T-cell (primary cell): Measurements from ENCODE around the gene SH2D1B. TPM values are rescaled to one million over a fixed set of nuclear protein-coding genes. Genes with fewer than 3 reads are reported as not detected.

Experiments
- ATAC-seq, 4 experiments: fragments of 200-7000 bp in 3 of 4; fragments of 150-1000 bp in 1 of 4; cut with Tn5 transposase; replicated peaks in 1 of 4; 1 replicate in 3 of 4; 2 replicates in 1 of 4; pipeline ENCODE4 v1.10.0; 2021; ENCODE audit warnings: moderate library complexity in 3 of 4, mild to moderate bottlenecking in 2 of 4, moderate number of reproducible peaks in 1 of 4
- CTCF ChIA-PET, 2 donors: fragments of 300-600 bp; sonication (Branson Sonifier 250); formaldehyde crosslinking; loops; one replicate each; lab custom pipeline; 2022; ENCODE audit warnings: antibody characterized with exemption in 2 of 2; lab: Charles Lee
- POLR2A ChIA-PET, 2 donors: fragments of 300-600 bp; sonication (Branson Sonifier 250); formaldehyde crosslinking; loops; one replicate each; lab custom pipeline; 2022; ENCODE audit warnings: antibody characterized with exemption in 2 of 2; lab: Charles Lee
- DNase-seq, 35 experiments: peaks; one replicate each; pipeline versions ENCODE4 v3.0.0 to v3.0.0-alpha.2; 2013 to 2023
- H3K27ac ChIP-seq: one replicate; pipeline ENCODE4 v1.5.1; 2013; ENCODE audit warnings: low read length
- H3K27me3 ChIP-seq, 2 experiments: replicated peaks in 1 of 2; 1 replicate in 1 of 2; 2 replicates in 1 of 2; pipeline versions ENCODE4 v1.6.1 to v1.7.0; 2013; ENCODE audit warnings: low read length in 1 of 2, mixed read lengths in 1 of 2; ENCODE audit not compliant: control insufficient read depth in 2 of 2, insufficient read depth in 2 of 2; ENCODE audit errors: extremely low read depth in 1 of 2
- H3K36me3 ChIP-seq, 2 donors: 1 replicate in 1 of 2; 2 replicates in 1 of 2; pipeline versions ENCODE4 v1.6.1 to v1.7.0; 2013; ENCODE audit warnings: low read length in 1 of 2; ENCODE audit not compliant: control insufficient read depth in 2 of 2, insufficient read depth in 1 of 2; ENCODE audit errors: extremely low read depth in 1 of 2
- H3K4me1 ChIP-seq, 2 experiments: 1 replicate in 1 of 2; 2 replicates in 1 of 2; pipeline versions ENCODE4 v1.6.1 to v1.7.0; 2013; ENCODE audit warnings: low read length in 2 of 2, mixed read lengths in 1 of 2; ENCODE audit not compliant: insufficient read depth in 2 of 2, control insufficient read depth in 1 of 2; ENCODE audit errors: extremely low read depth in 1 of 2
- H3K4me3 ChIP-seq, 2 donors: 1 replicate in 1 of 2; 2 replicates in 1 of 2; pipeline versions ENCODE4 v1.5.1 to v1.7.0; 2013; ENCODE audit warnings: mild to moderate bottlenecking in 2 of 2, low read length in 1 of 2, moderate library complexity in 1 of 2; ENCODE audit not compliant: control insufficient read depth in 1 of 2; ENCODE audit errors: extremely low read depth in 1 of 2
- H3K9me3 ChIP-seq: 2 replicates; pipeline ENCODE4 v1.7.0; 2013
- H3K27ac Mint-ChIP-seq, 2 donors: one replicate each; pipeline ENCODE4 v1.8.0; 2020 to 2021; ENCODE audit warnings: mild to moderate bottlenecking in 2 of 2, mixed read lengths in 2 of 2
- H3K27me3 Mint-ChIP-seq, 2 donors: one replicate each; pipeline ENCODE4 v1.8.0; 2021 to 2022; ENCODE audit warnings: mixed read lengths in 2 of 2
- H3K36me3 Mint-ChIP-seq: one replicate; pipeline ENCODE4 v1.8.0; 2021; ENCODE audit warnings: mixed read lengths
- H3K4me1 Mint-ChIP-seq, 3 donors: one replicate each; pipeline ENCODE4 v1.8.0; 2020 to 2022; ENCODE audit warnings: mixed read lengths in 3 of 3, mild to moderate bottlenecking in 1 of 3
- H3K4me3 Mint-ChIP-seq, 3 donors: one replicate each; pipeline ENCODE4 v1.8.0; 2020 to 2022; ENCODE audit warnings: mild to moderate bottlenecking in 3 of 3, mixed read lengths in 3 of 3, moderate library complexity in 3 of 3
- H3K9me3 Mint-ChIP-seq, 3 donors: one replicate each; pipeline ENCODE4 v1.8.0; 2020 to 2022; ENCODE audit warnings: mixed read lengths in 3 of 3
- WGBS: methylation state at CpG from one replicate; pipeline ENCODE4 v1.1.5; 2013; ENCODE audit warnings: missing lambda C conversion rate; ENCODE audit not compliant: insufficient coverage; 5-methylcytosine and 5-hydroxymethylcytosine counted together
- total RNA-seq, 35 experiments: library from RNA in 6 of 35; stranded (reverse) in 6 of 35; fragments of 120-200 nt in 1 of 35; gene quantifications; one replicate each; pipeline versions ENCODE4 v1.2.1 to v1.2.4 and lab custom pipeline; 2013 to 2026

SH2D1B gene
- total RNA-seq, 5 donors from 2014 or later (not counting 1 experiment from before 2014, with no cell fraction given): 0.20 to 1.5 (median 0.66) TPM

DNA sequence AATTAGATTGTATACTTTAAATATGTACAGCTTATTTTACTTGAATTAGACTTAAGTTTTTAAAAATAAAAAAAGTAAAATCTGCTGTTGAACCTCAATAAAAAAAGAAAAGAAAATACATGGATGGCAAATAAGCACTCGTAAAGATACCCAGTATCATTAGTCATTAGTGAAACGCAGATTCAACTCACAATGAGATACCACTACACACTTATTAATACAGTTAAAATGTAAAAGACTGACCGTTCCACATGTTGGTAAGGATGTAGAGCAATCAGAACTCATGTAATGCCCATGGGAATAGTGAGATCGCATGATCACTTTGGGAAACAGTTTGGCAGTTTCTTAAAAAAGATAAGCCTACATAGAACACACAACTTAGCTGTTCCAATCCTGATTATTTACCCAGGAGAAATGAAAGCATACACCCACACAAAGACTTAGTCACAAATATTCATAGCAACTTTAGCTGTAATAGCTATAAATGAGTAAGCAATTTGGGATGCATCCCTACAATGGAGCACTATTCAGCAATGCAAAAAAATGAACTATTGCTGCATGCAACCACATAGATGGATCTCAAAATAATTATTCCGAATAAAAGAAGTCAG lies 7.3 kb downstream of the SH2D1B start:
- no peak for ATAC-seq
- POLR2A ChIA-PET: interaction anchor here in 1 of 2 donors (0.6 to 0.7 kb wide), 2 partner anchors 10 to 14 kb away, joined by 3 to 5 read pairs; no protein-coding TSS in a partner anchor
- CTCF ChIA-PET: no interaction called here
- Histone ChIP-seq H3K27me3 (peaks cover 0 to 3% of the 10 kb centered on the region in 2 experiments), H3K27ac (no peak overlapping the region), H3K4me3 (no peak overlapping the region), H3K4me1 (no peaks in the 10 kb centered on the region), H3K36me3 (no peaks in the 10 kb centered on the region), H3K9me3 (no peaks in the 10 kb centered on the region)
- no CpG with 5 or more reads among the region's 5 CpGs for WGBS
- H3K9me3 Mint-ChIP-seq: no peaks in the 10 kb centered on the region
- DNase-seq: no peak
- no peaks in the 10 kb centered on the region for H3K4me1 Mint-ChIP-seq
- no peaks in the 10 kb centered on the region for H3K36me3 Mint-ChIP-seq
- no peak overlapping the region for H3K27ac Mint-ChIP-seq
- no peak overlapping the region for H3K4me3 Mint-ChIP-seq
- H3K27me3 Mint-ChIP-seq: peaks cover 15 to 20% of the 10 kb centered on the region in 2 donors

DNA sequence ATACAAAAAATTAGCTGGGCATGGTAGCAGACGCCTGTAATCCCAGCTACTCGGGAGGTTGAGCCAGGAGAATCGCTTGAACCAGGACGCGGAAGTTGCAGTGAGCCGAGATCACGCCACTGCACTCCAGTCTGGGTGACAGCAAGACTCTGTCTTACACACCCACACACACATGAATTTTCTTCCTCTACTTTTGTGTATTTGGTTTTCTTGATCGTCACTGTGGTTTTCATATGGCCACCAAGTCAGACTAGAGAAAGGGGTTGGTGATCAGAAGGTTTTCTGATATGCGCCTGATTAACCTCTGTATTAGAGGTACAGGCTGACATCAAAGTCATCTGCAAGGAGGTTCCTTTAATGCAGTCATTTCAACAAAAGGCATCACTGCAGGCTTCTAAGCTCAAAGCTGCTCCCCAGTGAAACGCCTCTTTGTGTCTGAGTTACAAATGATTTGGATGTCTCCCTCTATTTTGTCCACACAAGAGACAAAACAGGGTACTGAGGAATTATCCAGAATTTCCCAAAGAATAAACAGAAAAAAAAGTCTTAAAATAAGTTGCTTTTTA lies 11.1 kb downstream of the SH2D1B start:
- Histone ChIP-seq H3K36me3 (no peaks in the 10 kb centered on the region), H3K9me3 (no peaks in the 10 kb centered on the region), H3K4me1 (no peaks in the 10 kb centered on the region), H3K4me3 (no peak overlapping the region), H3K27me3 (peaks cover 0 to 3% of the 10 kb centered on the region in 2 experiments), H3K27ac (no peak overlapping the region)
- POLR2A ChIA-PET: no interaction called here
- DNase-seq: no peak
- Mint-ChIP-seq H3K27ac (no peak overlapping the region), H3K4me1 (no peaks in the 10 kb centered on the region), H3K9me3 (no peaks in the 10 kb centered on the region), H3K36me3 (no peaks in the 10 kb centered on the region), H3K27me3 (peaks cover 23 to 31% of the 10 kb centered on the region in 2 donors), H3K4me3 (no peak overlapping the region)
- CTCF ChIA-PET: no interaction called here
- no peak for ATAC-seq
- WGBS: 88% methylated on average over 4 of the region's 10 CpGs

DNA sequence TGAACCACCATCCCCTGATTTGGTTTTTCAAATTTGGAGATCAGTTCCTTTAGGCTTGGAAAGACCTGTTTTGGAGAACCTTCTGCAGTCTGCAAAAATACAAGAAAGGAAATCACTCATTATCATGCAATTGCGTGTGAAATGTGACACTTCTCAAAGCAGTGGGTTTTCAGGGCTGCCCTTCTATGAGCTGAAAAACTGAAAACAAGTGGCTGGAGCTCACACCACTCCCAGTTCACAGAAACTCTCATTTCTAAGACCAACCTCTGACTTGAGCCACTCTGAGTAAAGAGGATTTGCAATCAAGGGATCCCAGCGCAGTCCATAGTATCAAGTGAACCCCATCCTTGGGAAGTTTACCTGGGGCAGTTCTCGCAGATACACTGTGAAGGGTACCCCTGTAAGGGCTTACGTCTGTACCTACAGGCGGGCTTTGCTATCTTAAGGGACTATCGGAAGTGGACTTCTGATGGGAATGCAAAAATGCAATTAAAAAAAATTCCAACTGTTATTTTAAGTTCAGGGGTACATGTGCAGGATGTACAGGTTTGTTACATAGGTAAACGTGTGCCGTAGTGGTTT lies 12.8 kb downstream of the SH2D1B start:
- H3K9me3 ChIP-seq: no peaks in the 10 kb centered on the region
- H3K4me3 ChIP-seq: no peak overlapping the region
- Mint-ChIP-seq H3K4me1 (no peaks in the 10 kb centered on the region), H3K27me3 (peaks cover 27 to 35% of the 10 kb centered on the region in 2 donors), H3K27ac (no peak overlapping the region), H3K36me3 (no peaks in the 10 kb centered on the region), H3K4me3 (no peak overlapping the region), H3K9me3 (no peaks in the 10 kb centered on the region)
- no peaks in the 10 kb centered on the region for H3K4me1 ChIP-seq
- ChIA-PET POLR2A (no interaction called here), CTCF (no interaction called here)
- peaks cover 0 to 6% of the 10 kb centered on the region in 2 experiments for H3K27me3 ChIP-seq
- H3K27ac ChIP-seq: no peak overlapping the region
- H3K36me3 ChIP-seq: no peaks in the 10 kb centered on the region
- ATAC-seq (no peak), DNase-seq (no peak)
- WGBS: 89% methylated on average over 1 of the region's 8 CpGs

DNA sequence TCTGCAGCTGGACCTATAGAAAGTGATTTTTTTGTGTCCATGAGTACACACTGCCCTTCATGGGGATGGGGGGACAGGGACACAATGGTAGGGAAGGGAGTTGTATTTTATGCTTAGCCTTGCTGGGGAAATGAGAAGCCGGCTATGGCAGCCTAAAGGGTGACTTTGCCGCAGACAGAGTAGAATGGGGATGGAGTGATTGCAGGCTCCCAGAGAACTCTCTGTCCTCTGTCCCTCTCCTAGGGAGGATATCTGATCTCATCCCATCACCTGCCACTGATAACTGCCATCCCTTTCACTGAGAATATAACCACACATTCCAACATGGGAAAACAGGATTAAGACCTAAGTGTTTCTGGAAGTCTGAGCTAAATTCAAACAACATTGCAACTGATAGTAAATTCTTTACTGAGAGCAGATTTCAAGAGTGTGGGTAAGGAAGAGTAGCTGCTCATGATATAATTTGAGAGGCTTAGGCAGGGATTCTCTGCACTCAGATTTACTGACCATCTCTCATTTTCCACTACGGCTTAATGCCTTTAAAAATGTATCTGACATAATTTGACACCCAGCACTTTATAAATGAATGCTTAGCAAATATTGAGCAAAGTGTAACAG lies 13.9 kb downstream of the SH2D1B start:
- H3K4me3 ChIP-seq: no peak overlapping the region
- no peak for ATAC-seq
- no peaks in the 10 kb centered on the region for H3K4me1 Mint-ChIP-seq
- H3K9me3 ChIP-seq: no peaks in the 10 kb centered on the region
- H3K27me3 Mint-ChIP-seq: peaks cover 31 to 34% of the 10 kb centered on the region in 2 donors
- POLR2A ChIA-PET: no interaction called here
- H3K36me3 Mint-ChIP-seq: no peaks in the 10 kb centered on the region
- H3K4me1 ChIP-seq: no peaks in the 10 kb centered on the region
- no peak for DNase-seq
- H3K27ac Mint-ChIP-seq: no peak overlapping the region
- H3K36me3 ChIP-seq: no peaks in the 10 kb centered on the region
- CTCF ChIA-PET: interaction anchor here in 1 of 2 donors (0.5 kb wide), 1 partner anchor 300 kb away, joined by 6 read pairs; no protein-coding TSS in a partner anchor
- no peak overlapping the region for H3K27ac ChIP-seq
- H3K4me3 Mint-ChIP-seq: no peak overlapping the region
- H3K9me3 Mint-ChIP-seq: no peaks in the 10 kb centered on the region
- peaks cover 0 to 6% of the 10 kb centered on the region in 2 experiments for H3K27me3 ChIP-seq
- no CpG with 5 or more reads among the region's 3 CpGs for WGBS

DNA sequence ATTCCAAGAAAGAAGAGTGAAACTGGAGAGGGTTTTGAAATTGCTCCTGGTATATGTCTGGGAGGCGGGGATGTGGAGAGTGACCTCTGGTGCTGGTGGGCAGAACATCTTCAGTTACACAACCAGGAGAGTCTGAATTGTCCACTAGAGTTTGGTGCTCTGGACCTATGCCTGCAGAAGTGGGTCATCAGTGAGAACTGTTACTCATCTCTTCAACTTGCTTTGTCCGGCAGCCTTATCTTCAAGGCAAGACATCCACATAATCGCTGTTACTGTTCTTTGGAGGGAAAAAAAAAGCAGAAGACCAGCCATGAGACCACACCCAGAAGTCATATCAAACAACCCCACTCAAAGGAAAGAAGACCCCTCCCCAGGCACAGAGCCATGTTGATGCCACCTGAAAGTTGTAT lies 14.9 kb downstream of the SH2D1B start:
- ATAC-seq (no peak), DNase-seq (no peak)
- Mint-ChIP-seq H3K4me3 (no peak overlapping the region), H3K27me3 (peaks cover 27 to 30% of the 10 kb centered on the region in 2 donors), H3K4me1 (no peaks in the 10 kb centered on the region), H3K27ac (no peak overlapping the region), H3K9me3 (no peaks in the 10 kb centered on the region), H3K36me3 (no peaks in the 10 kb centered on the region)
- no peaks in the 10 kb centered on the region for H3K4me1 ChIP-seq
- H3K9me3 ChIP-seq: no peaks in the 10 kb centered on the region
- no peaks in the 10 kb centered on the region for H3K36me3 ChIP-seq
- ChIA-PET CTCF (no interaction called here), POLR2A (no interaction called here)
- H3K27ac ChIP-seq: no peak overlapping the region
- H3K4me3 ChIP-seq: no peak overlapping the region
- peaks cover 0 to 5% of the 10 kb centered on the region in 2 experiments for H3K27me3 ChIP-seq
- 80% methylated on average over 1 of the region's 3 CpGs for WGBS

DNA sequence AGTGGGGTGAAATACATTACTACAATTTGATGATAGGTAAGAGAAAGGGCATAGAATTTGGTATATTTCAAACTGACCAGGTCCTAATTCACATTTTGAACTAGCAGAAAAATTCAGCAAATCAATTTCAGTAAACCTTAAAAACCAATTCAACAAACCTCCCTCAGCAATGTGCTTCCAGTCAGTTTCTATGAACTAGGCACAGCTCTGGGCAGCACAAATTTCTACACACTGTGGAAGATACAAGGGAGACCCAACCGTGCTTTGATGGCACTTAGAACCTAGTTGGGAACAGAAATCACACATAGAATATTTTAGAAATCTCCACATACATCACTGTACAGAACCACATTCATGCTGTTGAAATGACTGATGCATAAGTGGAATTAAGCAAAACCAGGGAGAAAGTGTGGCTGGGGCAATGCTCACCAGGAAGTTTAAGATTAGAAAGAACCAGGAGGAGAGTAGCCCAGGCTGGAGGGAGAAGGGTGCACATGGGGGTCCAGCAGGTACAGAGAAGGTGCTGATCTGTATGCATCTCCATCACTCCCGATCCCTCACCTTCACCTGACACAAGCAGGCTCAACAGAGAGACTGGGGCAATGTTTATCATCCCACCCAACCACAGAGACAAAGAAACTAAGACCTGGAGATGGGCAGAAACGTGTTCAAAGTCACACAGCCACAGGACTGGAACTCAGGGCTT lies 15.6 kb downstream of the SH2D1B start:
- Histone ChIP-seq H3K9me3 (no peaks in the 10 kb centered on the region), H3K4me3 (no peak overlapping the region), H3K36me3 (no peaks in the 10 kb centered on the region), H3K27me3 (peaks cover 0 to 3% of the 10 kb centered on the region in 2 experiments), H3K4me1 (no peaks in the 10 kb centered on the region), H3K27ac (no peak overlapping the region)
- H3K27me3 Mint-ChIP-seq: peaks cover 25 to 30% of the 10 kb centered on the region in 2 donors
- H3K36me3 Mint-ChIP-seq: no peaks in the 10 kb centered on the region
- H3K4me3 Mint-ChIP-seq: no peak overlapping the region
- POLR2A ChIA-PET: no interaction called here
- ATAC-seq: no peak
- H3K27ac Mint-ChIP-seq: no peak overlapping the region
- no peak for DNase-seq
- WGBS: no CpG with 5 or more reads among the region's 3 CpGs
- no peaks in the 10 kb centered on the region for H3K9me3 Mint-ChIP-seq
- CTCF ChIA-PET: no interaction called here
- H3K4me1 Mint-ChIP-seq: no peaks in the 10 kb centered on the region
